ENCODE data around the gene C11orf87. TPM values are rescaled to one million over a fixed set of nuclear protein-coding genes. Genes with fewer than 3 reads are reported as not detected.

The C11orf87 gene
- total RNA-seq, 4 donors from 2014 or later: 0.09 to 5.9 TPM; not detected in 2

- intact Hi-C loops (cut with DNase I; ENCODE audit: low total_unique reads): no loop called here
Measured at GRCh38 chr11:109405671-109406070, 16.3 kb upstream of the C11orf87 start.

GRCh38 chr11:109416601-109417000 is 5.4 kb upstream of the C11orf87 start:
- no peak overlapping the region for H3K4me3 ChIP-seq
- TF ChIP-seq POLR2A (IDR thresholded peaks at IDR 0.05) (no peak), CTCF (IDR thresholded peaks at IDR 0.05) (no peak)
- intact Hi-C loops (cut with DNase I; ENCODE audit: low total_unique reads): no loop called here
- no peaks in the 10 kb centered on the region for H3K27me3 ChIP-seq
- no peak for DNase-seq
- no peaks in the 10 kb centered on the region for H3K36me3 ChIP-seq
- H3K27ac ChIP-seq: no peak overlapping the region
- no peaks in the 10 kb centered on the region for H3K4me1 ChIP-seq
- H3K9me3 ChIP-seq: no peaks in the 10 kb centered on the region

More at GRCh38 chr11:109405671-109406070, 16.3 kb upstream of the C11orf87 start:
- no peaks in the 10 kb centered on the region for H3K36me3 ChIP-seq
- no peak for TF ChIP-seq CTCF (IDR thresholded peaks at IDR 0.05)
- no peak for TF ChIP-seq POLR2A (IDR thresholded peaks at IDR 0.05)
- no peaks in the 10 kb centered on the region for H3K27me3 ChIP-seq
- no peak for DNase-seq
- H3K4me1 ChIP-seq: no peaks in the 10 kb centered on the region
- no peaks in the 10 kb centered on the region for H3K9me3 ChIP-seq
- no peak overlapping the region for H3K27ac ChIP-seq
- H3K4me3 ChIP-seq: no peak overlapping the region

- Histone ChIP-seq H3K27me3 (peaks cover 0 to 26% of the 10 kb centered on the region in 2 donors), H3K27ac (no peak overlapping the region), H3K9me3 (no peaks in the 10 kb centered on the region), H3K36me3 (no peaks in the 10 kb centered on the region), H3K4me3 (no peak overlapping the region), H3K4me1 (peaks cover 0 to 5% of the 10 kb centered on the region in 2 donors)
- no peak for TF ChIP-seq CTCF (IDR thresholded peaks at IDR 0.05)
- TF ChIP-seq POLR2A (IDR thresholded peaks at IDR 0.05): no peak
- intact Hi-C loops (cut with DNase I; ENCODE audit: low total_unique reads): no loop called here
- DNase-seq: no peak
Measured at GRCh38 chr11:109422870-109423465, 978 bp downstream of the C11orf87 start.

- Histone ChIP-seq H3K27ac (no peak overlapping the region), H3K36me3 (no peaks in the 10 kb centered on the region), H3K9me3 (no peaks in the 10 kb centered on the region), H3K27me3 (peaks cover 0 to 26% of the 10 kb centered on the region in 2 donors), H3K4me3 (no peak overlapping the region), H3K4me1 (peaks cover 0 to 5% of the 10 kb centered on the region in 2 donors)
- no peak for DNase-seq
- TF ChIP-seq POLR2A (IDR thresholded peaks at IDR 0.05): no peak
- no peak for TF ChIP-seq CTCF (IDR thresholded peaks at IDR 0.05)
- intact Hi-C loops (cut with DNase I; ENCODE audit: low total_unique reads): no loop called here
Measured at GRCh38 chr11:109423466-109424190, 1.6 kb downstream of the C11orf87 start.

- no peak overlapping the region for H3K27ac ChIP-seq
- DNase-seq: no peak
- H3K9me3 ChIP-seq: no peaks in the 10 kb centered on the region
- no peaks in the 10 kb centered on the region for H3K36me3 ChIP-seq
- no peak overlapping the region for H3K4me3 ChIP-seq
- peaks cover 0 to 5% of the 10 kb centered on the region in 2 donors for H3K4me1 ChIP-seq
- intact Hi-C loops (cut with DNase I; ENCODE audit: low total_unique reads): no loop called here
- TF ChIP-seq CTCF (IDR thresholded peaks at IDR 0.05) (no peak), POLR2A (IDR thresholded peaks at IDR 0.05) (no peak)
- peaks cover 0 to 26% of the 10 kb centered on the region in 2 donors for H3K27me3 ChIP-seq
Measured at GRCh38 chr11:109424901-109425300, 2.9 kb downstream of the C11orf87 start.

Data from uterus (tissue), 4 donors.